Mesodermal cell (in vitro differentiated cells): ENCODE data around the gene OR13A1.
"Not testable (repeated sequence)": the region's sequence is repeated elsewhere in the genome, so short reads cannot be mapped to it uniquely, and the experiment has no call there.

Experiments
- H3K27ac ChIP-seq: 2 replicates; pipeline ENCODE4 v1.7.0; 2013; ENCODE audit warnings: mild to moderate bottlenecking, low read depth, low read length, moderate library complexity; ENCODE audit not compliant: severe bottlenecking
- H3K36me3 ChIP-seq: 2 replicates; pipeline ENCODE4 v1.7.1; 2013; ENCODE audit warnings: mild to moderate bottlenecking, low read length, moderate library complexity; ENCODE audit not compliant: control insufficient read depth, insufficient read depth
- H3K4me1 ChIP-seq: one replicate; pipeline ENCODE4 v1.7.1; 2013; ENCODE audit warnings: mild to moderate bottlenecking, low read length; ENCODE audit not compliant: insufficient read depth, control insufficient read depth, poor library complexity, severe bottlenecking
- H3K4me3 ChIP-seq: 2 replicates; pipeline ENCODE4 v1.7.0; 2013; ENCODE audit warnings: low read length, control low read depth, mild to moderate bottlenecking; ENCODE audit not compliant: insufficient read depth, poor library complexity, severe bottlenecking; ENCODE audit errors: extremely low read depth
- H3K9me3 ChIP-seq: 2 replicates; pipeline ENCODE4 v1.7.1; 2013; ENCODE audit warnings: mild to moderate bottlenecking, low read length, moderate library complexity; ENCODE audit not compliant: control insufficient read depth
- WGBS, 2 experiments: methylation state at CpG; one replicate each; pipeline ENCODE4 v1.1.5; 2013; ENCODE audit warnings: missing lambda C conversion rate in 2 of 2; ENCODE audit not compliant: insufficient coverage in 2 of 2; 5-methylcytosine and 5-hydroxymethylcytosine counted together

Gene OR13A1

DNA sequence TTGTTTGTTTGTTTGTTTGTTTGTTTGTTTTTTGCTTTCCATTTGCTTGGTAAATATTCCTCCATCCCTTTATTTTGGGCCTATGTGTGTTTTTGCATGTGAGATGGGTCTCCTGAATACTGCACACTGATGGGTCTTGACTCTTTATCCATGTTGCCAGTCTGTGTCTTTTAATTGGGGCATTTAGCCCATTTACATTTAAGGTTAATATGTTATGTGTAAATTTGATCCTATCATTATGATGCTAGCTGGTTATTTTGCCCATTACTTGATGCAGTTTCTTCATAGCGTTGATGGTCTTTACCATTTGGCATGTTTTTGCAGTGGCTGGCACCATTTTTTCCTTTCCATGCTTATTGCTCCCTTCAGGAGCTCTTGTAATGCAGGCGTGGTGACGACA lies 16.4 kb upstream of the OR13A1 start:
- H3K4me3 ChIP-seq, H3K9me3 ChIP-seq, H3K27ac ChIP-seq, H3K4me1 ChIP-seq, H3K36me3 ChIP-seq: not testable (repeated sequence)
- 71 to 100% methylated on average over 1 of the region's 3 CpGs for WGBS, 2 experiments

DNA sequence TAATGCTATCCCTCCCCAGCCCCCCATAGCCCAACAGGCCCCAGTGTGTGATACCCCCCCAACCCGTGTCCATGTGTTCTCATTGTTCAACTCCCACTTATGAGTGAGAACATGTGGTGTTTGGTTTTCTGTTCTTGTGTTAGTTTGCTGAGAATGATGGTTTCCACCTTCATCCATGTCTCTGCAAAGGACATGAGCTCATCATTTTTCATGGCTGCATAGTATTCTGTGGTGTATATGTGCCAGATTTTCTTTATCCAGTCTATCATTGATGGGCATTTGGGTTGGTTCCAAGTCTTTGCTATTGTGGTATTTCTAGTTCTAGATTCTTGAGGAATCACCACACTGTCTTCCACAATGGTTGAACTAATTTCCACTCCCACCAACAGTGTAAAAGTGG lies 11.5 kb upstream of the OR13A1 start:
- H3K27ac ChIP-seq, H3K36me3 ChIP-seq, H3K9me3 ChIP-seq, H3K4me1 ChIP-seq, H3K4me3 ChIP-seq: not testable (repeated sequence)
- no CpG with 5 or more reads among the region's 1 CpG for WGBS, 2 experiments

DNA sequence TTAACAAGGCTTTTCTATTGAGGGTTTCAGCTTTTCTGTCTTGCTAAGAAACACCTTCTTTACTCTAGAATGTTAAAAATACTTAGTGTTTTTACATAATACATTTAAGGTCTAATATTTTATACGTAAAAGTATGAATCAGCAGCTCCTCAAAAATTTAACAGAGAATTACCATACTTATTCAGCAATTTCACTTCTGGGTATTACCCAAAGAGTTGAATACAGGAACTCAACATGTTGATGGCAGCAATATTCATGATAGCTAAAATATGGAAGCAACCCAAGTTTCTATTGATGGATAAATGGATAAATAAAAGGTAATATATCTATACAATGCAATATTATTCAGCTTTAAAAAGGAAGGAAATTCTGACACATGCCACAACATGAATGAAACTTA lies 9.7 kb upstream of the OR13A1 start:
- Histone ChIP-seq H3K4me1 (no peaks in the 10 kb centered on the region), H3K9me3 (no peaks in the 10 kb centered on the region), H3K36me3 (no peaks in the 10 kb centered on the region), H3K4me3 (no peak overlapping the region), H3K27ac (no peak overlapping the region)
- no CpG with 5 or more reads among the region's 1 CpG for WGBS, 2 experiments

DNA sequence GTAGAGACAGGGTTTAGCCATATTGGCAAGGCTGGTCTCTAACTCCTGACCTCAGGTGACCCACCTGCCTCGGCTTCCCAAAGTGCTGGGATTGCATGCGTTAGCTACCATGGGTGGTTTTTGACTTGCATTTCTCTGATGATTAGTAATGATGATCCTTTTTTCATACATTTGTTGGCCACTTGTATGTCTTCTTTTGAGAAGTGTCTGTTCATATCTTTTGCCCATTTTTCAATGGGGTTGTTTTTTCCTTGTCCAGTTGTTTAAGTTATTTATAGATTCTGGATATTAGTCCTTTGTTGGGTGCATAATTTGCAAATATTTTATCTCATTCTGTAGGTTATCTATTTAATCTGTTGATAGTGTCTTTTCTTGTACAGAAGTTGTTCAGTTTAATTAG lies 4.3 kb upstream of the OR13A1 start:
- Histone ChIP-seq H3K4me3 (no peak overlapping the region), H3K36me3 (no peaks in the 10 kb centered on the region), H3K4me1 (no peaks in the 10 kb centered on the region), H3K9me3 (peaks cover 2% of the 10 kb centered on the region), H3K27ac (no peak overlapping the region)
- WGBS, 2 experiments = 94% methylated on average over 2 of the region's 2 CpGs; no CpG with 5 or more reads in 1 of the 2 experiments

DNA sequence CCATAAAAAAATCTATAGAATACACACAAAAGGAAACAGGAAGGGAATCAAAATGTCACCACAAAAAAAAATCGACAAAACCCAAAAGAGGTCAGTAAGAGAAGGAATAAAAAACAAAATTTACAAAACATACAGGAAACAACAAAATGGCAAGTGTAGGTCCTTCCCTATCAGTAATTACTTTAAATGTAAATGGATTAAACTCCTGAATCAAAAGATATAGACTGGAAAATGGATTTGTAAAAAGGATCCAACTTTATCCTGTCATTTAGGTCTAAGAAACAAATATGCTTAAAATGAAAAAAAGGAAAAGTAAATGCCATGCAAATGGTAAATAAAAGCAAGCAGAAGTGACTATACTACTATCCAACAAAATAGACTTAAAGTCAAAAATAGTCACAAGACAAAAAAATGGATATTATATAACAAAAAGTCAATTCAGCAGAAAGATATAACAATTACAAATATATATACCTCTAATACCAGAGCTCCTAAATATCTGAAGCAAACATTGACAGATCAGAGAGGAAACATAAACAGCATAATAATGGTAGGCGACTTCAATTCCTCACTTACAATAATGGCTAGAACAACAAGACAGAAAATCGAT lies 2.0 kb downstream of the OR13A1 start:
- Histone ChIP-seq H3K27ac (no peak overlapping the region), H3K9me3 (no peaks in the 10 kb centered on the region), H3K36me3 (no peaks in the 10 kb centered on the region), H3K4me1 (no peaks in the 10 kb centered on the region), H3K4me3 (no peak overlapping the region)
- 92 to 100% methylated on average over 1 to 2 of the region's 3 CpGs for WGBS, 2 experiments

DNA sequence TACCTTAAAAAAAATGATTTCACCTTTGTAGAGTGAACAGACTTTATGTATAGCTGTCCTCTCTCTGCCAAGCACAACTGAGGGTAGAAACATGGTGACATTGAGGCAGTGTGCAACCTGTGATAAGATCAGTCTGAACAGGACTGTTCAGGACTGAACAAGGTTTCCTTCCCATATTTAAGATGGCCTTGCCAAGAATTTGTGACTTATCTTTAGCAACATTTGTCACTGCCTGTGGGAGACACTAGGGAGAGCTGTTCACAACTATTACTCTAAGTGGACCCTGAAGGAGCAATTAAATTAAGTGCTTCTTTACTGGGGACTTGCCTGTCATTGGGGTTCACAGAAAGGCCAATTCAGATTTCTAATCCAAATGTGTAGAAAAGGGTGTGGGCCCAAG lies 6.7 kb downstream of the OR13A1 start:
- H3K27ac ChIP-seq = no peak overlapping the region
- H3K4me1 ChIP-seq = no peaks in the 10 kb centered on the region
- H3K4me3 ChIP-seq = no peak overlapping the region
- H3K36me3 ChIP-seq = no peaks in the 10 kb centered on the region
- H3K9me3 ChIP-seq = no peaks in the 10 kb centered on the region

DNA sequence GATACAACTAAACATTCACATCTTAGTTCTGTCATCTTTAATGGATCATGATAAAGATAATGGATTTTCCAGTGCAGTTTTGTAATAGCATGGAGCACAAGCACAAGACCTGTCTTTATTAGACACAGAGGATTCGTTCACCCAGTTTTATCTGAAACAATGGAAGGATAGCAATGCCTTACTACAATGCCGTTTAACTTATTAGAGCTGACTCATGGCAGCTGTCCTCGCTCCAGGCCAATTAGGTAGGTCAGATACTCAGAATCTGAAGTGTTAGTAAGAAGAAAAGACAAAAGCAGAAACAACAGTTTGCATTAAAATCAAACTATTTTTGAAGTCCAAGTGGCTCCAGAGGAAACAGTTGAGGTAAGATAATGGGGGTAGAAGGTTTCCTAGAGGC lies 12.8 kb downstream of the OR13A1 start:
- H3K9me3 ChIP-seq = no peaks in the 10 kb centered on the region
- WGBS, 2 experiments = 77 to 84% methylated on average over 2 to 3 of the region's 3 CpGs
- no peak overlapping the region for H3K4me3 ChIP-seq
- H3K4me1 ChIP-seq = no peaks in the 10 kb centered on the region
- no peak overlapping the region for H3K27ac ChIP-seq
- no peaks in the 10 kb centered on the region for H3K36me3 ChIP-seq

DNA sequence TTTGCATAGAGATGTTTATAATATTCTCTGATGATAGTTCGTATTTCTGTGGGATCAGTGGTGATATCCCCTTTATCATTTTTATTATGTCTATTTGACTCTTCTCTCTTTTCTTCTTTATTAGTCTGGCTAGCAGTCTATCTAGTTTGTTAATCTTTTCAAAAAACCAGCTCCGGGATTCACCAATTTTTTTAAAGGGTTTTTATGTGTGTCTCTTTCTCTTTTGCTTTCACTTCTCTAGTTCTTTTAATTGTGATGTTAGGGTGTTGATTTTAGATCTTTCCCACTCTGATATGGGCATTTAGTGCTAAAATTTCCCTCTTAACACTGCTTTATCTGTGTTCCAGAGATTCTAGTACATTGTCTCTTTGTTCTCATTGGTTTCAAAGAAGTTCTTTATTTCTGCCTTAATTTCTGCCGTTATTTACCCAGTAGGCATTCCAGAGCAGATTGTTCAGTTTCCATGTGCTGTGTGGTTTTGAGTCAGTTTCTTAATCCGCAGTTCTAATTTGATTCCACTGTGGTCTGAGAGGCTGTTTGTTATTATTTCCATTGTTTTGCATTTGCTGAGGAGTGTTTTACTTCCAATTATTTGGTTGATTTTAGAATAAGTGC lies 17.0 kb downstream of the OR13A1 start:
- not testable (repeated sequence) for H3K4me3 ChIP-seq, H3K36me3 ChIP-seq, H3K27ac ChIP-seq, H3K4me1 ChIP-seq, H3K9me3 ChIP-seq
- WGBS, 2 experiments = 94% methylated on average over 2 of the region's 4 CpGs

DNA sequence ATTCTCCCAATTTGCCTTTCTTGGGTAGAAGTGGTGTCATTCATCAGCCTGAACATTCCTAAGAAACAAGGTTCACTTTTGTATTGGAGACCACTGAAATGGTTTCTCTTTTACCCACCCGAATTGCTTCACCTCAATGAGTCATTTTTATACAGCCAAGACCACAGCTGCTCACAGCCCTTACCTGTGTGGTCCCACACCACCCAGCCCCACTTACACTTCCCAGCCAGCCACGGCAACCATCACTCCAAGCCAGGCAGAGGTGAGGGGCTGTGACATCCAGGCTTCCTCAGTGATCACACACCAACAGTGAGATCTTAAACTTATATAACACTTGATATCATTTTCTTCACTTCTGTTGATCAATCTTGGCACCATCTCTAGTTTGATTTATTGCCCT lies 20.7 kb downstream of the OR13A1 start:
- Histone ChIP-seq H3K4me1 (no peaks in the 10 kb centered on the region), H3K36me3 (no peaks in the 10 kb centered on the region), H3K9me3 (no peaks in the 10 kb centered on the region), H3K4me3 (no peak overlapping the region), H3K27ac (no peak overlapping the region)
- WGBS, 2 experiments = 80 to 82% methylated on average over 2 of the region's 2 CpGs

DNA sequence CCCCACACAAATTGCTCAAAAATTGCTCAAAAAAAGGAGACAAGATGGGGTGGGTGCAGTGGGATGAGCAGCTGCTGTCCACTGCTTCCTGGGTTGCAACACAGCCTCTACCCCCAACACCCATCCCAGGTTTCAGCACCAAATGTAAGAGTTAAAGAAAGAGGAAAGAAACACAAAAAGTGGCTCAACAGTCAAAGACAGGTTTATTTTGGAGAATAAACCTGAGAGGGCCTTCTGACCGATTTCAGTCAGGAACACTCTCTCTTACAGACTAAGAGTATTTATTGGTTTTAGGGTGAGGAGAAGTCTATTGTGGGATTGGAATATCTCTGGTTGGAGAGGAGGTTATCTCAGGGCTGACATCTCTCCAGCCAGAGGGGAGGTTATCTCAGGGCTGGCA lies 28.4 kb downstream of the OR13A1 start:
- H3K4me3 ChIP-seq = no peak overlapping the region
- H3K36me3 ChIP-seq = no peaks in the 10 kb centered on the region
- no peak overlapping the region for H3K27ac ChIP-seq
- H3K4me1 ChIP-seq = no peaks in the 10 kb centered on the region
- H3K9me3 ChIP-seq = peaks cover 9% of the 10 kb centered on the region
- 57% methylated on average over 1 of the region's 1 CpG; no CpG with 5 or more reads in 1 of the 2 experiments for WGBS, 2 experiments

DNA sequence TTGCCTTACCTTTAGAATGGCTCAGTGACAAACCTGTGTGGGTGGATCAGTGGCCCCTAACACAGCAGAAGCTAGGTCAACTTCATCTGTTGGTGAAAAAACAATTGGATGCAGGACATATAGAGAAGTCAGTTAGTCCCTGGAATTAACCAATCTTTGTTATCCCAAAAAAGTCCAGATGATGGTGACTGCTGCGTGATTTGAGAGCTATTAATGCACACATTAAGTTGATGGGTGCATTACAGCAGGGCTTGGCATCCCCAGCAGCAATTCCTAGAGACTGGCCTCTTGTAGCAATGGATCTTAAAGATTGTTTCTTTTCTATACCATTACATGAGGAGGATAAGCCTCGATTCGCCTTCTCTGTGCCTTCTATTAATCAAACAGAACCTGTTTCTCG lies 33.3 kb downstream of the OR13A1 start:
- 0 to 64% methylated on average over 1 to 4 of the region's 4 CpGs for WGBS, 2 experiments
- H3K36me3 ChIP-seq = no peaks in the 10 kb centered on the region
- H3K4me3 ChIP-seq = no peak overlapping the region
- peaks cover 7% of the 10 kb centered on the region for H3K9me3 ChIP-seq
- H3K27ac ChIP-seq = no peak overlapping the region
- H3K4me1 ChIP-seq = no peaks in the 10 kb centered on the region
